Common myeloid progenitor, CD34-positive (primary cell): ENCODE measurements around the gene BTNL3.
"Not testable (repeated sequence)": the region's sequence is repeated elsewhere in the genome, so short reads cannot be mapped to it uniquely, and the experiment has no call there.

Source experiments
- CTCF ChIA-PET: fragments of 350-600 bp; sonication (Branson Sonifier 250); formaldehyde crosslinking; loops from one replicate; lab custom pipeline; 2021; ENCODE audit warnings: antibody characterized with exemption; lab: Charles Lee
- POLR2A ChIA-PET: fragments of 350-600 bp; sonication (Branson Sonifier 250); formaldehyde crosslinking; loops from one replicate; lab custom pipeline; 2021; ENCODE audit warnings: antibody characterized with exemption; lab: Charles Lee
- DNase-seq, 3 donors: peaks; one replicate each; pipeline versions ENCODE4 v3.0.0 to v3.0.0-alpha.2; 2013
- H3K27ac ChIP-seq, 2 experiments: 1 replicate in 1 of 2; 2 replicates in 1 of 2; pipeline ENCODE4 v1.7.0; 2013; ENCODE audit warnings: inconsistent platforms in 2 of 2, low read length in 2 of 2, mild to moderate bottlenecking in 2 of 2, low read depth in 1 of 2, moderate library complexity in 1 of 2; ENCODE audit not compliant: severe bottlenecking in 2 of 2, insufficient read depth in 1 of 2, poor library complexity in 1 of 2
- H3K27me3 ChIP-seq, 5 experiments: replicated peaks in 2 of 5; 1 replicate in 3 of 5; 2 replicates in 2 of 5; pipeline versions ENCODE4 v1.6.1 to v1.7.0; 2013; ENCODE audit warnings: low read length in 4 of 5, mild to moderate bottlenecking in 2 of 5, moderate library complexity in 2 of 5, inconsistent platforms in 1 of 5; ENCODE audit not compliant: insufficient read depth in 5 of 5, control insufficient read depth in 4 of 5
- H3K36me3 ChIP-seq, 4 experiments: 1 replicate in 2 of 4; 2 replicates in 2 of 4; pipeline versions ENCODE4 v1.6.1 to v1.7.0; 2013; ENCODE audit warnings: low read length in 3 of 4, control low read depth in 1 of 4, mild to moderate bottlenecking in 1 of 4; ENCODE audit not compliant: control insufficient read depth in 4 of 4, insufficient read depth in 4 of 4
- H3K4me1 ChIP-seq, 4 experiments: 1 replicate in 3 of 4; 2 replicates in 1 of 4; pipeline versions ENCODE4 v1.6.1 to v1.7.1; 2013; ENCODE audit warnings: low read length in 3 of 4, mild to moderate bottlenecking in 3 of 4, control low read depth in 1 of 4, inconsistent platforms in 1 of 4, moderate library complexity in 1 of 4; ENCODE audit not compliant: control insufficient read depth in 4 of 4, insufficient read depth in 4 of 4; ENCODE audit errors: control extremely low read depth in 1 of 4
- H3K4me3 ChIP-seq, 7 experiments: 1 replicate in 4 of 7; 2 replicates in 3 of 7; pipeline versions ENCODE4 v1.5.1 to v1.7.0; 2013; ENCODE audit warnings: mild to moderate bottlenecking in 7 of 7, low read length in 6 of 7, moderate library complexity in 6 of 7, inconsistent platforms in 2 of 7, low read depth in 2 of 7, control low read depth in 1 of 7; ENCODE audit not compliant: insufficient read depth in 4 of 7, control insufficient read depth in 1 of 7; ENCODE audit errors: extremely low read depth in 1 of 7
- H3K9me3 ChIP-seq, 5 experiments: 1 replicate in 4 of 5; 2 replicates in 1 of 5; pipeline versions ENCODE4 v1.6.1 to v1.7.1; 2013; ENCODE audit warnings: low read length in 4 of 5, mild to moderate bottlenecking in 2 of 5, inconsistent platforms in 1 of 5, low read depth in 1 of 5, moderate library complexity in 1 of 5; ENCODE audit not compliant: control insufficient read depth in 4 of 5, insufficient read depth in 2 of 5; ENCODE audit errors: control extremely low read depth in 1 of 5
- WGBS: methylation state at CpG from one replicate; pipeline ENCODE4 v1.1.5; 2013; ENCODE audit not compliant: insufficient coverage; 5-methylcytosine and 5-hydroxymethylcytosine counted together

BTNL3 gene

GRCh38 chr5:181017448-181017847 is 28.8 kb downstream of the BTNL3 start:
- DNase-seq, H3K36me3 ChIP-seq, CTCF ChIA-PET, H3K27me3 ChIP-seq, POLR2A ChIA-PET, H3K4me3 ChIP-seq, H3K4me1 ChIP-seq, H3K27ac ChIP-seq: not testable (repeated sequence)
- no CpG with 5 or more reads among the region's 3 CpGs for WGBS
- H3K9me3 ChIP-seq, result peaks cover 0 to 19% (median 3%) of the 10 kb centered on the region in 5 experiments

- 89% methylated on average over 2 of the region's 3 CpGs for WGBS
- CTCF ChIA-PET, result no interaction called here
- POLR2A ChIA-PET, result no interaction called here
Observed at GRCh38 chr5:181020688-181021087, 32.0 kb downstream of the BTNL3 start.

GRCh38 chr5:181024245-181025064 is 35.8 kb downstream of the BTNL3 start:
- Histone ChIP-seq H3K36me3 (no peaks in the 10 kb centered on the region), H3K4me1 (no peaks in the 10 kb centered on the region), H3K27me3 (peaks cover 0 to 3% (median 0%) of the 10 kb centered on the region in 5 experiments), H3K27ac (no peak overlapping the region), H3K4me3 (no peak overlapping the region), H3K9me3 (peaks cover 0 to 41% (median 12%) of the 10 kb centered on the region in 5 experiments)
- POLR2A ChIA-PET, result interaction anchor here (0.7 kb wide), 1 partner anchor 40 kb away, joined by 3 read pairs; no protein-coding TSS in a partner anchor
- DNase-seq, result no peak
- CTCF ChIA-PET, result no interaction called here
- no CpG with 5 or more reads among the region's 1 CpG for WGBS

More at GRCh38 chr5:181020688-181021087, 32.0 kb downstream of the BTNL3 start:
- peaks cover 0 to 2% (median 0%) of the 10 kb centered on the region in 5 experiments for H3K27me3 ChIP-seq
- DNase-seq, result no peak
- peaks cover 0 to 41% (median 12%) of the 10 kb centered on the region in 5 experiments for H3K9me3 ChIP-seq
- no peaks in the 10 kb centered on the region for H3K4me1 ChIP-seq
- no peaks in the 10 kb centered on the region for H3K36me3 ChIP-seq
- no peak overlapping the region for H3K4me3 ChIP-seq
- no peak overlapping the region for H3K27ac ChIP-seq

GRCh38 chr5:181027452-181028031 is 38.9 kb downstream of the BTNL3 start:
- Histone ChIP-seq H3K4me3 (no peak overlapping the region), H3K36me3 (no peaks in the 10 kb centered on the region), H3K27ac (no peak overlapping the region), H3K27me3 (peaks cover 0 to 3% (median 0%) of the 10 kb centered on the region in 5 experiments), H3K9me3 (peaks cover 0 to 23% (median 9%) of the 10 kb centered on the region in 5 experiments), H3K4me1 (no peaks in the 10 kb centered on the region)
- 100% methylated on average over 5 of the region's 11 CpGs for WGBS
- DNase-seq, result no peak
- ChIA-PET CTCF (no interaction called here), POLR2A (no interaction called here)

- no peak overlapping the region for H3K27ac ChIP-seq
- no peak for DNase-seq
- H3K4me1 ChIP-seq, result no peaks in the 10 kb centered on the region
- POLR2A ChIA-PET, result no interaction called here
- WGBS, result 84% methylated on average over 23 of the region's 26 CpGs
- peaks cover 0 to 23% (median 6%) of the 10 kb centered on the region in 5 experiments for H3K9me3 ChIP-seq
- H3K27me3 ChIP-seq, result peaks cover 0 to 8% (median 0%) of the 10 kb centered on the region in 5 experiments
- CTCF ChIA-PET, result no interaction called here
- no peak overlapping the region for H3K4me3 ChIP-seq
- no peaks in the 10 kb centered on the region for H3K36me3 ChIP-seq
Observed at GRCh38 chr5:181028032-181028819, 39.6 kb downstream of the BTNL3 start.

GRCh38 chr5:181031716-181032115 is 43.1 kb downstream of the BTNL3 start:
- WGBS, result 95% methylated on average over 3 of the region's 3 CpGs
- no peaks in the 10 kb centered on the region for H3K36me3 ChIP-seq
- no peaks in the 10 kb centered on the region for H3K4me1 ChIP-seq
- H3K27me3 ChIP-seq, result peaks cover 0 to 15% (median 3%) of the 10 kb centered on the region in 5 experiments
- ChIA-PET CTCF (no interaction called here), POLR2A (no interaction called here)
- no peak overlapping the region for H3K27ac ChIP-seq
- H3K4me3 ChIP-seq, result no peak overlapping the region
- peaks cover 0 to 12% (median 0%) of the 10 kb centered on the region in 5 experiments for H3K9me3 ChIP-seq
- DNase-seq, result no peak
